D721Med (cell line): ENCODE measurements around the gene ASGR2.
"Not testable (repeated sequence)": the region's sequence is repeated elsewhere in the genome, so short reads cannot be mapped to it uniquely, and the experiment has no call there.

ENCODE experiments used
- DNase-seq: peaks from one replicate; pipeline ENCODE4 v3.0.0; 2011; ENCODE audit warnings: low spot score; ENCODE audit not compliant: insufficient read length
- FAIRE-seq: peaks from 2 replicates; lab custom pipeline; 2011; peaks lifted over from hg19 to GRCh38; lab: Jason Lieb, UNC
- TF ChIP-seq, protein P1 (sequence below): IDR thresholded peaks from 2 replicates; pipeline ENCODE4 v1.5.1; 2012; ENCODE audit warnings: mild to moderate bottlenecking, control low read depth; ENCODE audit not compliant: insufficient read depth; ENCODE audit errors: missing control alignments

Gene ASGR2

DNA sequence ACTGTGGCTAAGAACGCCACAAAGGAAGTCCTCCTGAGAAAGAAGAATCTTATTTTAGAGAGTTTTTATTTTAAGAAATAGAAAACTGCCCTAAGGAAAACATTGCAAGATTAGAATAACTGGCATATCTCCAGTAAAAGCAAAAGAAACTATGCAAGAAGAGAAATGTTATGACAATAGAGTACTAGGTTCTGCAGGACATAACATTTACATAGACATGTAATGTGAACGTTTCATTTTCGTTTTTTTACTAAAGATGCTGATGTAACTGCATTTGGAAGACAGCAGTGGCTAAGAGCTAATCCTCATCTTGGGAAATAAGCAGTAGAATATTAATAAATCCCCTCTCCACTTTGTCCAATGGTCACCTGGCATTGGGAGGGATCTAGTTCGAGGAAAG is 7.8 kb upstream of the ASGR2 start:
- FAIRE-seq: no peak
- DNase-seq: no peak
- TF ChIP-seq, protein P1, sequence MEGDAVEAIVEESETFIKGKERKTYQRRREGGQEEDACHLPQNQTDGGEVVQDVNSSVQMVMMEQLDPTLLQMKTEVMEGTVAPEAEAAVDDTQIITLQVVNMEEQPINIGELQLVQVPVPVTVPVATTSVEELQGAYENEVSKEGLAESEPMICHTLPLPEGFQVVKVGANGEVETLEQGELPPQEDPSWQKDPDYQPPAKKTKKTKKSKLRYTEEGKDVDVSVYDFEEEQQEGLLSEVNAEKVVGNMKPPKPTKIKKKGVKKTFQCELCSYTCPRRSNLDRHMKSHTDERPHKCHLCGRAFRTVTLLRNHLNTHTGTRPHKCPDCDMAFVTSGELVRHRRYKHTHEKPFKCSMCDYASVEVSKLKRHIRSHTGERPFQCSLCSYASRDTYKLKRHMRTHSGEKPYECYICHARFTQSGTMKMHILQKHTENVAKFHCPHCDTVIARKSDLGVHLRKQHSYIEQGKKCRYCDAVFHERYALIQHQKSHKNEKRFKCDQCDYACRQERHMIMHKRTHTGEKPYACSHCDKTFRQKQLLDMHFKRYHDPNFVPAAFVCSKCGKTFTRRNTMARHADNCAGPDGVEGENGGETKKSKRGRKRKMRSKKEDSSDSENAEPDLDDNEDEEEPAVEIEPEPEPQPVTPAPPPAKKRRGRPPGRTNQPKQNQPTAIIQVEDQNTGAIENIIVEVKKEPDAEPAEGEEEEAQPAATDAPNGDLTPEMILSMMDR: no peak

DNA sequence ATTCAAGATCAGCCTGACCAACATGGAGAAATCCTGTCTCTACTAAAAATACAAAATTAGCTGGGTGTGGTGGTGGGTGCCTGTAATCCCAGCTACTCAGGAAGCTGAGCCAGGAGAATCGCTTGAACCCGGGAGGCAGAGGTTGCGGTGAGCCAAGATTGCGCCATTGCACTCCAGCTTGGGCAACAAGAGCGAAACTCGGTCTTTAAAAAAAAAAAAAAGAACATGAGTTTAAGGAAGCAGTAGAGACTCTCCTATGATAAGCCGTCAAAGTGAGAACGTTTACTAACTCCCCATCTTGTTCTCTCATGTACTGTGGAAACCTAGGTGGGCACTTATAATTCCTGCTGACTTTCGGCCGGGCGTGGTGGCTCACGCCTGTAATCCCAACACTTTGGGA is 6.0 kb upstream of the ASGR2 start:
- DNase-seq, FAIRE-seq: not testable (repeated sequence)

DNA sequence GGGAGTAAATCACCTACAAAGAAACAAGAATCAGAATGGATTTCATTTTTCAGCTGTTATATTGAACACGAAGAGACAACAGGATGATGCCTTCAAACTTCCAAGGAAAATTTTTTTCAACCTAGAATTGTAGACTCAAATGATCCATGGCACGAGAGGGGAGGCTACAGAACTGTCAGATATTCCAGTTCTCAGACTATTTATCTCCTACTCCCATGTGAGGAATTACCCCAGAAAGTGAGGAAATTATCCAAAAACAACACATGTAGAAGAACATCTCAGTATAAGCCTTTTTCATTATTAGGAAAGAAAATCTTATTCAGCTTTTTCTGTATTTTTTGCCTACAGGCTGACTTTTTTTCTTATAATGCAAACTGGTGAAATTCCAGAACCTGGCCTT is 5.5 kb upstream of the ASGR2 start:
- DNase-seq: no peak
- TF ChIP-seq, protein P1: no peak
- no peak for FAIRE-seq

DNA sequence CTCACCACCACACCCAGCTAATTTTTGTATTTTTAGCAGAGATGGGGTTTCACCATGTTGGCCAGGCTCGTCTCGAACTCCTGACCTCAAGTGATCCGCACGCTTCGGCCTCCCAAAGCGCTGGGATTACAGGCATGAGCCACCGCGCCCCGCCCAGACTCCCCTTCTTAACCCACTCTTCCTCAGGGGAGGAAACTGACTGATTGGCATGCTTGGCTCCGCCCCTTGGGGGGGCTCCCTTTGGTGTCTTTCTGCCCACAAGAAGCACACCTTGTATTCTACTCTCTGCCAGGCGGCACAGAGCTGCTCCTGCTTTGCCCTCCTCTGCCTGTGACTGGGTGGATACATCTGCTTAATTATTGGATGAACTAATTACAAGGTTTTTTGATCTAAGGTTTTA is 4.7 kb upstream of the ASGR2 start:
- FAIRE-seq: no peak
- DNase-seq: no peak
- TF ChIP-seq, protein P1: no peak

DNA sequence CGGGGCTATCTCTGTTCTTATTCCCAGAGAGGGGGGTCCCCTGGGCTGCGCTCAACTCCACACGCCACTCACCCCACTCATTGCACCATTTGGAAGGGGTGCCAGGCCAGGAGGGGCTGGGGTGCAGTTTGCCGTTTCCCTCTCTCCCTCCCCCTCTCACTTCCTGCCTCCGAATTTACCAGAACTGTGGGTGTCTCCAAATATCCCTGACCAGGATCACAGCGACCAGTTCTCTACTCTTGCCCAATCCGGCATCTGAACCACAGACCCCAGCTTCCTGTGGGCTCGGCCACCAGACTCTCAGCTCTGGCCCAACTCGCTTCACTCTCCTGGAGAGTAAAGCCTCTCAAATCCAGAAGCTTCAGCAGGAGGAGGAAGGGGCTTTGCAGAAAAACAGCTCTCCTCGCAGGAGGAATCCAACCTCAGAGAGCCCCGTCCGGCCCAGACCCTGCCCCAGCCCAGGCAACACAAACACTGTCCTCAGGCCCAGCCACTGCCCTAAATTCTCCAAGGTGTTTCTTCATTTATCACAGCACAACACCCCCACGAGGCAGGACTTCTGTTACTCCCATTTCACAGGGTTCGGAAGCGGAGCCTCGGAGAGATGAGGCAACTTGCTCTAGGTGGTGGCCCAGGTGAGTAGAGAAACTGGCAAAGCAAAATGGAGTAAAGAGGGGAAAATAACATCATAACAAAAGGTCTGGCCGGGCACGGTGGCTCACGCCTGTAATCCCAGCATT is 423 bp upstream of the ASGR2 start:
- FAIRE-seq: no peak
- TF ChIP-seq, protein P1: no peak
- no peak for DNase-seq

DNA sequence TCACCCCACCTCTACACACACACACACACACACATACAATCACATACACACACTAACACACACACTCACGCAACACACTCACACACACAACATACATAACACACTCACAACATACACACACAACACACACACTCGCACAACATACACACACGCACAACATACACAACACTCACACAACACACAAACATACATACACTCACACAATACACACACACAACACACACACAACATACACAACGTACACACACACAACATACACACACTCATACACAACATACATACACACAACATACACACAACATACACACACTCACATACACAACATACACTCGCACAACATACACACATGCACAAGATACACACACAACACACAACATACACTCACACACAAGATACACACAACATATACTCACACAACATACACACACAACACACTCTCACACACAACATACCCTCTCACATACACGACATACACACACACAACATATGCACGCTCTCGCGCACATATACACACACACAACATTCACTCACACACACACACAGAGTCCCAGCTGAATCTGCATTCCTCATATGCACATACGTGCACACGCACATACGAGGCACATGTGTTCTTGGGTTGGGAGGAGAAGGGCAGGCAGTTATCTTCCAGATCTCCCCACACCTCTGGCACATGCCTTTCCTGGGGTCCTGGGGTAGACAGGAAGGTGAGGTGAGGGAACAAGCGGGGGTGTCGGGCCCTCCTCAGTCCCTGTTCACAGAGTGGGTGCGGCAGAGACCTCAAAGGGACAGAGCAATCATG is 1.1 kb downstream of the ASGR2 start:
- FAIRE-seq (no peak), DNase-seq (no peak)
- TF ChIP-seq, protein P1: no peak

DNA sequence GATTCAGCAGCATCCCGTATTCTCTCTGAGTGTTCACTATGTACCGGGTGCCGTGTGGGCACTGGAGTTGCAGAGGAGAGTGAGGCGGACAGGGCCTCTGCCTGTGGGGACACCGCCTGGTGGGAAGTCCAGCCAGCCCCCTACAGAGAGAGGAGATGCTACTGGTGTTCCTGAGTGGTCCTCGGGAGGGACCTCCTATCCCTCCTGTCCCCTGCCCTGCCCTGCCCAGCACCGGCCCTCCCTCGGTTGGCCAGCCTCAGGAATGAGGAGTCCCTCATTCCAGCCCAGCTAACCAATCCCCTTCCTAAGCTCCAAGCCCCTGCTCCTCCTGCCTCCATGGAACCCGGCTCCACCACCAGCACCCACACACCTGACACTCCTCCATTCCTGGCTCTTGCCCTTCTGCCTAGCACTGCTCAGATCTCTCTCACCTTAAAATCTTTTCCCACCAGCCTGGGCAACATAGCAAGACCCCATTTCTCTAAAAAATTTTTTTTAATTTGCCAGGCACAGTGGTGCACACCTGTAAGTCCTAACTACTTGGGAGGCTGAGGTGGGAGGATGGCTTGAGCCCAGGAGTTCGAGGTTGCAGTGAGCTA is 2.0 kb downstream of the ASGR2 start:
- TF ChIP-seq, protein P1: no peak
- FAIRE-seq: no peak
- no peak for DNase-seq
